CD4-positive, alpha-beta T cell treated with Interleukin-21 for 1 hour (primary cell): ENCODE measurements around the gene OR2T10.
"Not testable (repeated sequence)": the region's sequence is repeated elsewhere in the genome, so short reads cannot be mapped to it uniquely, and the experiment has no call there.

Experiments used
- DNase-seq: peaks from one replicate; pipeline ENCODE4 v3.0.0-alpha.2; 2020

The OR2T10 gene, protein sequence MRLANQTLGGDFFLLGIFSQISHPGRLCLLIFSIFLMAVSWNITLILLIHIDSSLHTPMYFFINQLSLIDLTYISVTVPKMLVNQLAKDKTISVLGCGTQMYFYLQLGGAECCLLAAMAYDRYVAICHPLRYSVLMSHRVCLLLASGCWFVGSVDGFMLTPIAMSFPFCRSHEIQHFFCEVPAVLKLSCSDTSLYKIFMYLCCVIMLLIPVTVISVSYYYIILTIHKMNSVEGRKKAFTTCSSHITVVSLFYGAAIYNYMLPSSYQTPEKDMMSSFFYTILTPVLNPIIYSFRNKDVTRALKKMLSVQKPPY

GRCh38 chr1:248597589-248597988 lies at the start of gene OR2T10:
Gene OR2T10 (minus strand): TSS chr1:248597700. CDS start chr1:248593768, 3,932 bp downstream.
- DNase-seq = no peak

DNA sequence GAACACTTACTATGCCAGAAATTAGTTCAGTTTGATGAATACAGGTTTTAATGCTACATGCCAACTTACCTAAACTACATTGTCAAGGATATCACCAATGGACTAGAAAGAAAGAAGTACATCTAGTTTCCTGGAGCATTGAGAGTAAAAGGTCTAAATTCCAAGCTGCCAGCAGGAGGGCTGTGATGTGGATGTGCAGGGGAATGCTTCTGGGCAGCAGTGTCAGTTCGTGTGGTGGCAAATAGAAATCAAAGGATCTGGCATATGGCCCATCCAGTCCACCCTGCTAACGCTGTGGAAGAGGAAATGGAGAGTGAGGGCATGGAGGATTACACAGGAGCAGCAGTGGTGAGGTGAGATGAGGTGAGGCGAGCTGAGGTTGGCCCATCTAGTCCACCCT lies 47.7 kb upstream of the OR2T10 start, which contains the start of gene OR2T35:
OR2T35 (minus strand) TSS at position 101 of the 400 bp plus-strand sequence. CDS start 6,020 bp downstream, outside the sequence.
- DNase-seq = not testable (repeated sequence)

GRCh38 chr1:248642971-248643651 lies 45.6 kb upstream of the OR2T10 start:
- not testable (repeated sequence) for DNase-seq

DNA sequence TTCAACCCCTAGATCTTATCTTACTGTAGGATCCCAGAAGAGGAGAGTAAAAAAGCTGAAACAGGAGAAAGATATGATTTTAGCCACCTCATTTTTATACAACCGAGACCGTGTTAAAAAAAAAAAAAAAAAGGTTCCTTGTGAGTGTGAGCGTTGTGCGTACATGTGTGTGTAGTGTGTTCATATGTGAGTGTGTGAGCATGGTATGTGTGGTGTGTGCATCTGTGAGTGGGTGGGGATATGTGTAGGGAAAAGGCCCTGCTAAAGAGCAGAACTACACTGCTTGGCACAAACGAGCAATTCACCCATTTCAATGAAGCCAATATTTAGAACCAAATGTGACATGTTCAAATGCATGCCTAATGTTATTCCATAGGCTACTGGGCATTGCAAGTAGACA lies 44.1 kb upstream of the OR2T10 start:
- DNase-seq = not testable (repeated sequence)

DNA sequence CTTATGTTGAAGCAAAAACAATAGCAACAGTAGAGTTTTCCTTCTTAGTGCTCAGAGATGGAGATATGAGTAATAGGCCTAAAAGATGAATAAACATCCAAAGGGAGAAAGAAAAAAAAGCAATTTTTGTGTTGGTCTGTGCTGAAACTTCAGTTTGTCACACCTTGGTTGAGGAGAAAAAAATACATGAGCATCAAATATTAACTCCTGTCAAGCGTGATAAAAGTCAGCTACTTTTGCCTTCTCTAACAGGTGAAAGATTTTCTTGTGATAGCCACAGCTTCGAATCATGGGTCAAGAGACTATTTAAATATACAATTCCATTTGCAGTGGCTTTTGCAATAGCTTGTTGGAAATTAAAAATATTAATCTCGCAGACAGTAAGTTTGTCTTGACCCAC lies 43.4 kb upstream of the OR2T10 start:
- DNase-seq = not testable (repeated sequence)

DNA sequence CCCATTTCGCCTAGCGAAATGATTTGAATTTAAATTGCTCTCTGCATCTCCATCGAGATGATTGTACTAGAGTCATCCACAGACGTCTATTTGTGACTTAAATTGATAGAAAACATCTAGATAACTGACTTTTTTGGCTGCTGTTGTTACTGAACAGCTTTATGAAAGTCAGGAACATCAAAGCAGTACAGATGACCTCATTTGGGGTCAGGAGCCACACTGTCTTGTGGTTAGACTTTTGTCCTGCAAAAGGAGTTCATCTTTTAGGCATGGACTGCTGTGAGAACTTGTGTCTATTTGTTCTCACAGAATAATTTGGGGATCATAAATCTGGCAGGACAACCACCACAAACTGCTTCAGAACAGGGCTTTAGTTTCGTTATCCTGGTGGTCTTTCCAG lies 42.2 kb upstream of the OR2T10 start:
- DNase-seq = not testable (repeated sequence)

GRCh38 chr1:248636612-248637011 lies 39.1 kb upstream of the OR2T10 start:
- DNase-seq = not testable (repeated sequence)

GRCh38 chr1:248634991-248635390 lies 37.5 kb upstream of the OR2T10 start, which contains the start of gene OR2T11:
Gene OR2T11 (minus strand): TSS chr1:248635091. CDS start chr1:248627128, 7,963 bp downstream.
- not testable (repeated sequence) for DNase-seq

DNA sequence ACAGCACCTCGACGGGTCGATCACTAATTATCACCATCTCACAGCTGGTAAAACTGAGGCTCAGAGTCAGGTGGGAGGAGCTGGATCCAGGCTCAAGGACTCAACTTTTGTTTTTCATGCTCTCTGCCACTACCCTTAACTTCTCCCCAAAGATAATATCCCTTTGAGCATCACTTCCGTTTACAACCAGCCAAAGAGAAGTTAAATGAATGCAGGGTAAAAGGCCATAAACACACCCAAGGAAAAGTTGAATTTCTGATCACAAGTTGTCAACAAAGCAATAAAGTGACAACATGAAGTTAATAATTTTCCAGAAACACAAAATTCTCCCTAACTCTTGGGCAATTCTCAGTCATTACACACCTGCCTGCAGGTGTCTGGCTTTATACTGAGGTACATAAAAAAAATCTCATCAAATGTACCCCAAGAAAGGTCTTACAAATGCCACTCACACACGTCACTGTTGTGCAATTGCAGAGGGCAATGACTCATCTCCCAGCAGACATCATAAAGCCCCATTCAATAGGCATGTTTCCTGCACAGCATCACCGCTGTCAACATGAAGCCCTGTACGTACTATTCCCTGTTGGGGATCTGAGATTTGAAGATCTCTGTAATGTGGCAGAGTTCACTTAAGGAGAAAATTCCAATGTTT lies 34.0 kb upstream of the OR2T10 start:
- DNase-seq = no peak

- DNase-seq = no peak
Measured at GRCh38 chr1:248630551-248630950, 33.1 kb upstream of the OR2T10 start.

- DNase-seq = no peak
Measured at GRCh38 chr1:248627971-248628844, 30.7 kb upstream of the OR2T10 start.

DNA sequence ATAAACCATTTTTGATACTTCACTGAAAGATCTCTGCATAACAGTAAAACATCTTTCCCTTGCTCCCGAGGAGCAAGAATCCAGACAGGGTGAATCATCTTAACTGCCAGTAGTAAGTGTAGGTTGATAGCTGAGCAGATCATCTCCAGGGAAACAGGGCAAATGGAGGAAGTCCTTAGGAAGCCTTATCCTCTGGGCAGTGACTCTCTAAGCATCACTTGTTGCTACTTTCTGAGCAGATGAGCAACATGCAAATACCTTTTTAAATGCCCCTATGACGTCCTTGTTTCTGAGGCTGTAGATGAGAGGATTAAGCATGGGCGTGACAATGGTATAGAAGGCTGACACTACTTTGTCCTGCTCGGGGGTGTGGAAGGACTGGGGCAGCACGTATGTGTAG lies 28.5 kb upstream of the OR2T10 start:
- no peak for DNase-seq

GRCh38 chr1:248625166-248625565 lies 27.7 kb upstream of the OR2T10 start:
- no peak for DNase-seq

GRCh38 chr1:248622570-248623001 lies 25.1 kb upstream of the OR2T10 start:
- peak; percentile 29 for DNase-seq

DNA sequence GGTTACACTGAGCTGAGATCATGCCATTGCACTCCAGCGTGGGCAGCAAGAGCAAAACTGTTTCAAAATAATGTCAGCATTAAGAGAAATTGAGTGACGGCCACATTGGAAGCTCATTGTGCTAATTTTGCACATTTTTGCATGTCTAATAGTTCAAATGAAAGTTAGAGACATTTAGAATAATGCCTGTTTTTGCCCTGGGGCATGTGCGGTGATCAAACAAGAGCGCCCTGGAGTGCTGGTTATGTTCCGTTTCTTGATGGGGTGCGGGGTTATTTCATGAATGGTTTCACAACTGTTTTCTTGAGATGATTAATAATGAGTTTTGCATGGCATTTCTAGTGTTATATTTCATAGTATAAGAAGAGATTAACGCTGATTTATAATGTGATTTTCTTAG lies 24.3 kb upstream of the OR2T10 start:
- no peak for DNase-seq

GRCh38 chr1:248618878-248619277 lies 21.4 kb upstream of the OR2T10 start:
- peak; percentile 47 for DNase-seq

DNA sequence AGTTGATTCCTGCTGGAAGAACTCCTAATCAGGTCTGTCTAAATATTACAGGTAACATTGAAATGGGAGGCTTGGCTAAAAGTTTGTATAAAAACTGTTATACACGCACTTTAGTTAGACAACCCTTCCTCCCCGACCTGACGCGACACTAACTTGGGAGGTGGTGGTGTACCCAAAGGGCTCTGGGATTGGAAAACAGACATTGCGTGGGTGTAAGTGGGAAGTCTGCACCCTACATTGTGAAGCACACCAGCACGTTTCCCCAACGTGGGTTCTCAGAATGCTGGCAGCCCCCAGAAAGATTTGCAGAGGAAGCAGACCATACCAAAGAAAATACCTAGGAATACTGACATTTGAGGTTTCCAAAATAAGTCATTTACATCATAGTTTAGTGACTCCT lies 20.6 kb upstream of the OR2T10 start:
- DNase-seq = no peak

- DNase-seq = no peak
Measured at GRCh38 chr1:248613742-248614141, 16.2 kb upstream of the OR2T10 start.

DNA sequence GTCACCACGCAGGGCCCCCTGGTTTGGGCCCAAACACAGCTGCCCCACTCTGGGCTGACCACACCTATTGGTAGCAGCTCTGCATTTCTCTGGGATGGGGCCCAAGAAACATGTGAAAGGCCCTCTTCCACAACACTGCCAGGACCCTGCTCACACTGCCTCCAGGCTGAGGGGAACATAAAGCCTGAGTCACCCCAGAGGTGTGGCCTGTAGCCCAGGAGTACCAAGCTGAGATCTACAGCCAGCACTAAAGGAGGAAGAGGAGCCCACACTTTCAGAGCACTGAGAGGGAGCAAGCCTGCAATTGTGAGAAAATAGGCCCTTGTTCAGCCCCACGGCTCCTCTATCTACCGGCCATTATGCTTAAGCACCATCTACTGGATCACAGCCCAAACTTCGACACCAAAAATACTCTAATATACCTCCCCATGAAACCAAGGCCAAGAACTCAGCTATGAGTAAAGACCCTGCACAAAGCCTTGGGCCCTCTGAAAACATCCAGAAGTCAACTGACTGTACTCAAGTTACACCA lies 14.4 kb upstream of the OR2T10 start:
- no peak for DNase-seq

GRCh38 chr1:248610301-248610700 lies 12.8 kb upstream of the OR2T10 start:
- no peak for DNase-seq

- no peak for DNase-seq
Measured at GRCh38 chr1:248599396-248599795, 1.9 kb upstream of the OR2T10 start.

DNA sequence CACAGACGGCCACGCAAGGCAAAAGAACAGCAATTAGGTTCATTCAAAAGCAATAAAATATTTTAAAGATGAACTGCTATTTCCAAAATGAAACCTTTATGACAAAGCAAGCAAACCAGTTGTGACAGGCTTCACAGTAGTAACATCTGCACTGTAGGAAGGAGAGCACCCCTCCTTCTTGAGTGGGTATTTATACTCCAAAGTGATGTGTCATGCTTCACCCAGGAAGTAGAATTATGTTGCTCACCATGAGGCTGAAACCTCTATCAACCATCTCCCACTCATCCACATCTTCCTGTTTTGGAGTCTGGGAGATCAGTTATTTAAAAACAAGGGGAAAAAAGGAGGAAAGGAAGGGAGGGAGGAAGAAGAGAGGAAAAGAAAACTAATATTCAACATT lies 885 bp downstream of the OR2T10 start:
- DNase-seq = no peak
